CMK (cell line): ENCODE results near the gene CHMP6.

ENCODE experiments used
- DNase-seq: peaks from one replicate; pipeline ENCODE4 v3.0.0-alpha.2; 2010; ENCODE audit warnings: low read depth

CHMP6 gene

DNA sequence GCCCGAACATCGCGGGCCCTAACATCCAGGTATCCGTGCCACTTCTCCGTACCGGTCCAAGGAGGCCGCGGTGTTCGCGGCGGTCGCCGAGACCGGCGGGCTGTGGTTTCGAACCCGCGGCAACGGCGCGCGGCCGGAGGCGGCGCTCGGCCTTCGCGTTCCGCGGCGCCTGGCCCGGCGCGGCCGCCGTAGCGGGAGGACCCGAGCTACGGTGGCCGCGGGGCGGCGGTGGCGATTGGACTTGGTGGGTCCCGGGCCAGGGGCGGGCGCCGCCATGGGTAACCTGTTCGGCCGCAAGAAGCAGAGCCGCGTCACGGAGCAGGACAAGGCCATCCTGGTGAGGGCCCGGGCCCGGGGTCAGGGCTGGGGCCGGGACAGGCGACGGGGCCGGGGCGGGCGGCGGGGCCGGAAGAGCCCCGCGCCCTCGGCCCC is at the start of gene CHMP6:
TSS of gene CHMP6 (plus strand) at position 197 of the 432 bp plus-strand sequence. CDS start at position 275, 78 bp downstream.
- DNase-seq, result peak; percentile 68

DNA sequence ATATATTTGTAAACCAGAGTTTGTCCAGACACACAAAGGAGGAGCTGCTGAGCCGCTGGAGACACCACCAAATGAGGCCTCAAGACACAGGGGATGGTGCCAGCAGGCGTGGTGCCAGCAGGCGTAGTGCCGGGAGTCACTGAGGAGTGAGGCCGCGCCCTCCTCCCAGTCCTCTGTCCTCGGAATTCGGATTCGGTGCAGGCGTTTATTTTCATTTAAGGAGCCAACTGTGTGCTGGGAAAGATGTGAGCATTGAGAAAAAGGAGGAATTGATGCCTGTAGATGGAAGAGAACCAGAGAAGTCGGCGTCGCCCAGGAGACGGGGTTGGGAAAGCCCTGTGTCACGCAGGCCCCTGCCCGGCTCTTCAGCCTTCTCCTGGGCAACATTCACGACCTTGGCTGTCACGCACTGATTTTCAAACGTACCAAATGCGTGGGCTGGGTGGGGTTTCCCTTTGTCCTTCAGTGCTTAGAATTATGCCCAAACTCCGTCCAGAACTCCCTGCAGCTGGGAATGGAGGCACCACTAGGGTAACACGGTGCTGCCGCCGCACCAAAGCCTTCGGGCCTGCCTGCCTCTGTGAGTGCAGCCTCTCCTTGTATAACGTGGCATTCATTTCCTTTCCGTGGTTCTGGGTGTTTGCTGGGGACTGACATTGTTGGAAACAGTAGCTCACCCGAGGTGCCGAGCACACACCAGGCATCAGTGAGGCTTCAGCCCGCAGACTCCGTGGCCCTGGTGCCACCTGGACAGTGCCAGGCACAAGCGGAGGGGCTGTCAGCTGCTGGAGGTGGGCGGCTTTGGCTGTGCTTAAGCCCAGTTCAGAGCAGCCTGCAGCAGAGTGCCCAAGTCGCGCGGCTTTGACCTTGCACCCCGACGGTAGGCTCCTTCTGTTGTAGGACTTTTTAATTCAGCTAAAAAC is 49.0 kb upstream of the CHMP6 start:
- DNase-seq, result no peak

DNA sequence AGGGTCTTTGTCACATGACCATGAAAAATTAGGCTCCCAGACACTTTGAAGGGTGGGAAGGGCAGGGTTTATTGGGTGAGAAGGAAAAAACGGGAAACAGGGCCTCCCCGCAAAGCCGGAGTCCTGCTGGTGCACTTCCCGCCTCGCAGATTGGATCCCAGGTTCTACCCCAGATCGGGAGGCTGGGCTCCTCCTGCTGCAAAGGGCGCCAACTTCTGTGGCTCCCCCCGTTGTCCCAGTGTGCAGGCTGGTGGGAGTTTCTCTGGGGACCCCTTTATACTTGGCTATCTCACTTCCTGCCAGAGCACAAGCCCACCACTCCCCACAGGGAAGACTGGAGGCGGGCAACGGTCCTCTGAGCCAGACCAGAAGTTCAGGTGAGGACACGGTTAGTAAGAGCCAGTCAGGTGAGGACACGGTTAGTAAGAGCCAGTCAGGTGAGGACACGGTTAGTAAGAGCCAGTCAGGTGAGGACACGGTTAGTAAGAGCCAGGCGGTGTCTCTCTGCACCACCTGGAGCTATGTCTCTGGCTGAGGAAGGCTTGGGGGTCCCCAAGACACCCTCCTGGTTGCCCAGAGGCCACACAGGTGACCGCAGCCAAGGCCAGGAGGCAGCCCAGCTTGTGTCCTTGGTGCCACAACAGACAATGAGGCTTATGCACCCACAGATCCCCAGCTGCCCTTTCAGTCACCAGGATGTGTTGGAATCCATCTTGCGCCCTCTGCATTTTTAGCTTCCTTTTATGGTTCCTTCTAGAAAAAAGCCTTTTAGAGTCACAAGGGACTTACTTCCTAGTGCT is 48.1 kb upstream of the CHMP6 start:
- DNase-seq, result no peak

DNA sequence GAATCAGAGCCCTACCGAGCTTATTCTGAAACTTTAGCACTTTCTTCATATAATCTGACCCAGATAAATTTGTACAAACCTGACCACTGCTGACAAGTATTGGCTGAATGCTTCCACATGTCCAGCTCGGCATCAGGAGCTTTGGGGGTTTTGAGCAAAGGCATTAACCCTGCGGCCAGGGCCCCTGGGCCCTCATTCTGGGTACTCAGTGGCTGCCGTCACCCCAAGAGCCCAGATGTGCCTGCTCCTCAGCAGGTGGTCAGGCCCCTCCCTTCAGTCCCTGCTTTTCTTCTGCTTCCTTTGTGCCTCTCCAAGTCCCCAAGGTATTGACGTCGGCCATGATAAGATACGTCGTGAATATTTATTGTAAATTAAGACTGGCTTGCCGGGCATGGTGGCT is 47.3 kb upstream of the CHMP6 start:
- no peak for DNase-seq

DNA sequence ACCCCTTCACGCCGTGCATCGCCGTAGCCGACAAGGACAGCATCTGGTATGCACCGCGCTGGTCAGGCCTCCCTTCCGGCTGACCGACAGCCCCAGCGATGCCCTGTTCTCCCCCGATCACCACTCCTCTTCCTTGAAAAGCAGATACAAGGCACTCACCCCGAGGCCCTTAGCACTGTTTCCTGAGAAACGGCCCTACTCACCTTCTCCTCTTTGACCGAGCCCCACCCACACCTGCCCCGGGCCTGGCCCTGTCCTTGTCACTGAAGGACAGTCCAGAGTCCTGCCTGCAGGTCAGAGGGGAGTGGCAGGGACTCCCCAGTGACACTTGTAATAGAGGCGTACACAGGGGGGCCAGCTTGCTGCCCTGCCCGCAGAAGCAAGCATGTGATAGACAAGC is 45.9 kb upstream of the CHMP6 start:
- no peak for DNase-seq

DNA sequence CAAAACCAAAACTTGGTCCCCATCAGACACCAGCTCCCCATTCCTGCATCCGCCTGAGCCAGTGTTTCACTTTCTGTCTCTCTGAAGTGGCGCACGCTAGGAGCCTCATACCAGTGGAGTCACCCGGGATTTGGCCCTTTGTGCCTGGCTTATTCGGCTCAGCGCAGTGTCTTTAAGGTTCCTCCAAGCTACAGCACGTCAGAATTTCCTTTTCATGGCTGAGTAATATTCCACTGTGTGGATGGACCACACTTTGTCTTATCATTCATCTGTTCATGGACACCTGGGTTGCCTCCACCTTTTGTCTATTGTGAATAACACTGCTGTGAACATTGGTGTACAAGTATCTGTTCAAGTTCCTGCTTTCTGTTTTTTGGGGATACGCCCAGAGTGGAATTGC is 45.2 kb upstream of the CHMP6 start:
- DNase-seq, result no peak

DNA sequence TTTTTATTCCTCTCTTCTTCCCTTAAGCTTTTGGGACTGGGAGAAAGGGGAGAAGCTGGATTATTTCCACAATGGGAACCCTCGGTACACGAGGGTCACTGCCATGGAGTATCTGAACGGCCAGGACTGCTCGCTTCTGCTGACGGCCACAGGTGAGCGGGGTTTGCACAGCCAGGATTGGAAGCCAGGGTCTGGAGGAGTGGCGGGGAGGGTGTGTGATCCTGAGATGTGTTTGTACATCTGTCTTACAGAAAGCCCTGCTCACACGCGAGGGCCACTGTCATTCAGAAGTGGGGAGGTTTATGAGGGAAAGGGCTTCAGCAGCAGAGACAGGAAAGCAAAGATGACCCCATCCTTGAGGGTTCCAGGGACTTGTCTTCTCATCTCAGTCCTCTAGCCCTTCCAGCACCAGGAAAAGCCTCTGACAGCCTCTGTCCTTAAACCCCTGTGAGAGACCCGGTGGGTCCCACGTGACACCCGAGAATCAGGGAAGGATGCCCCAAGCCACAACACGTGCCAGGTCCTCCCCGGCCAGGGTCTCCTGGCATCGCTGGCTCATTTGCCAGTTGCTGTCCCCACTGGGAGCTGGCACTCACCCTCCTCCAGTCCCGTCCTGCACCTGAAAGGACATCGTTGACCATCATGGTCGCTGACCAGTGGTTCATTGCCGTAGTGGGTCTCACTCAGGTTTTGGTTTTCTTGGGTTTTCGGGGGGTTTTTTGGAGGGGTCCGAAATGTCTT is 44.3 kb upstream of the CHMP6 start:
- no peak for DNase-seq

DNA sequence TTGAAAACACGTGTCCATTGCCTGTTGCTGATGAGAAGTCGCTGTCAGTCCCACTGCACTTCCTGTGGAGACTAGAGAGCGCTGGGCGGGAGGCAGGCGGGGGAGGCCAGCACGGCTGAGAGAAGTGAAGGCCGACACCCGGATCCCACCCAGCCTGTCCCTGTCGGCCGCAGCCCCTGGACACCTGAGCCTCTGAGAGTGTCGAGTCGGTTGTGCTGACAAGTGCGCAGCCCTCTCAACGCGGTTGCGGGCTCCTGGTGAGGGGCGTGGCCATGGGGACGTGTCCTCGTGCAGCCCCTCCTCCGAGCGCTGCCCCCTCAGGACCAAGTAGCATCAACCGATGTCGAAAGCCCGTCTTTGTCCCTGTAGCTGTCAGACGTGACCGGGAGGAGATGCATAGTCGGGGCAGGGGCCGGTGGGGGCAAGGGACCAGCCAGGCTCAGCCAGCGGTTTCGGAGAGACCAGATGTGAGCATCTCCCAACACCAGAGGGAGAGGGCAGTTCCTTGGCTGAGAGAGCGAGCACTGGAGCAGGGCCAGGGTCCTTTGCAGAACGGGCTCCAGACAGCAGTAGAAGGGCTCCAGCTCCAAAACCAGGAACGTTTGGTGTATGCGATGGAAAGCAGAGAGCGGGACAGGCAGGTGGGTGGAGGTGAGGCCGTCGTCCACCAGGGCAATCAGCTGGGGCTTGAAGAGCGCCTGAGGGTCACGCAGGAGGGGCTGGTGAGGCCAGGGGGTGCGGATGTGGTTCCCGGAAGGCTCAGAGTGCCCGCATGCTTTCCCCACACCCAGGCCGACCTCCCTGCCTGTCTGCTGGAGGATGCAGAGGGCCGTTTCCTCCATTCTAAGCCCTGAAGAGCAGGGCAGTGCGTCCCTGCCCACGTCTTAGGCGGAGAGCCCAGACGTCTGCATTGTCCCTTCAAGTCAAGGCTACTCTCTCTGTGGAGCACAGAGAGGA is 43.3 kb upstream of the CHMP6 start:
- DNase-seq, result no peak

DNA sequence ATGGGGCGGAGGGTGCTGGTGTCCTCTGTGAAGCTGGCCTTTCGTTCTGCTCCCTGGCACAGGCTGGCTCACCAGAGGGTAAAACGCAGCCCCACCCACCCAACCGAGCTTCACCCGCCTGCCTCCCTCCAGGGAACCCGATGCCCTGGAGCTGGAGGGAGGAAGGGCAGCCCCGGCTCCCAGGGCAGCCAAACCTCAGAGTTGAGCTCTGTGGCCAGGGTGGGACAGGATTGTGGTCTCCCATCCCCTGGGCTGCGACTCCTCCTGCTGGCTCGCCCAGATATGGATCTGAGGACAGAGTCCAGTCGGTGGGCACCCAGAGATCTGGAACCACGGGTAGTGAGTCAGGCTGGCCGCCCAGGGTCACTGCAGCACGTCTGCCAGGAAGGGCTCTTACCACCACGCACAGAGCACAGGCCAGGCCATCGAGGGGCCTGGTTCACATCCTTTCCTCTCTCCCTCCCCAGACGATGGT is 42.6 kb upstream of the CHMP6 start:
- no peak for DNase-seq

DNA sequence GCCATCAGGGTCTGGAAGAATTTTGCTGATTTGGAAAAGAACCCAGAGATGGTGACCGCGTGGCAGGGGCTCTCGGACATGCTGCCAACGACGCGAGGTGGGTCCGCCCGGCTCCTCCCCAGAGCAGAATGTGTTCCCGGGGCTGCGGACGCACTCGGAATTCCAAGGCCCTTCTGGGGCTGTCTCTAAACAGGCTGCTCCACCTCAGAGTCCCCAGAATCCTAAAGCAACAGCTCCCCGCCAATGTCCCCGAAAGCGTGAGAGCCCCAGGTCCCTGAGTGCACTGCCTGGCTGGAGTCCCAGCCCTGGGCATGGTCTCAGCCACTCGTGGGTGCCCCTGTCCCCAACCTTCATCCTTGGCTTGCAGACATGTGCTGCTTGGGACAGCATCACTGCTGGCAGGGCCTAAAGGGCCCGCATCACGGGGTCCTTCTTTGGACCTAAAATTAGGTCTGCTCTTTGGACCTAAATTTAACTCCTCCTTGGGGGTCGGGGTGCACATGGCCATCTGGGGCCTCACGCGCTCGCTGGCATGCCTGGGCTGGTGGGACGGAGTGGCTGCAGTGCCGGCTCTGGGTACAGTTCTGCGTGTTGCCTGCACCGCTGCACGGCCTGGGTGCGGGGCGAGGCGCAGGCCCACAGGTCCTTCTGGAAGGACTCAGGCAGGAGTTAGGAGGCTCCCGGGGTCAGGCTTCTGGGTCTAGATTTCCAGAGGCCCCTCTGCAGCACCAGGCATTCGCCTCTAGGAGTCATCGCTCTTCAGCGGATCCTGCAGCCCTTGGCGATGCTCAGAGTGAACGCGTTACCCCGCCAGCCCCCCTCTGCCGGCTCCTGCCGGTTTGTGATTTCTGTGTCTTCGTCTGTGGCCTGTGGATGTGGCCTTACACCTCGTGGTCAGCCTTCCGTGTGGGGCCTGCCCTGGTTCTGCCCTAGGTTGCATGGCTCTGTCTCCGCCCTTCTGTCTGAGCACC is 41.9 kb upstream of the CHMP6 start:
- DNase-seq, result no peak

DNA sequence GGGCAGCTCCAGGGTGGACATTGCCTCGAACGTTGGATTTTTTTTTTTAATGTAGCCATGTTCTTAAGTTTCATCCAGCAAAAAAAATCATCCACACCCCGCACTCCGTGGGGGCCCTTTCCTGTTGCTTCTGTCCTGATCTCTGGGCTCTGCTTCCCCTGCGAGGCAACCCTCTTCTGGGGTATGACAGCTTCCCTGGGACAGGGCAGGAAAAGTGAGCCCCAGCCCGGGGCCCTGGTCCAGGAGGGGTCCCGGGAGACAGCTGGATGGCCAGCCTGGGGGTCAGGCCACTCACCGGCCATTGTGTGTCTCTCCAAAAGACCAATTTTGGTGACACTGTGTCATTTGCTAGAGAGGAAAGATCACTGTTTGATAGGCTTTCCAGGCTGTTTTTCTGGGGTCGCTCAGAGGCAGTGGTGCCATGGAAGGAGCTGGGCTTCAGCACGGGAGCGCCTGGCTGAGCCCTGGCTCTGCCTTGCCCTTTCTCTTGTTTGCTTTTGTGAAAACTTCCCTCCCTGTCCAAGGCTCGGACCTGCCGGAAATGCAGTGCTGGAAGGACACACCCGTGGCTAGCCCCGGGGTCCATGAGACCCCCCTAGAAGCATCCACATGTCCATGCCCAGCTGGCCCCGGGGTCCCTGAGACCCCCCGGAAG is 41.0 kb upstream of the CHMP6 start:
- DNase-seq, result no peak

DNA sequence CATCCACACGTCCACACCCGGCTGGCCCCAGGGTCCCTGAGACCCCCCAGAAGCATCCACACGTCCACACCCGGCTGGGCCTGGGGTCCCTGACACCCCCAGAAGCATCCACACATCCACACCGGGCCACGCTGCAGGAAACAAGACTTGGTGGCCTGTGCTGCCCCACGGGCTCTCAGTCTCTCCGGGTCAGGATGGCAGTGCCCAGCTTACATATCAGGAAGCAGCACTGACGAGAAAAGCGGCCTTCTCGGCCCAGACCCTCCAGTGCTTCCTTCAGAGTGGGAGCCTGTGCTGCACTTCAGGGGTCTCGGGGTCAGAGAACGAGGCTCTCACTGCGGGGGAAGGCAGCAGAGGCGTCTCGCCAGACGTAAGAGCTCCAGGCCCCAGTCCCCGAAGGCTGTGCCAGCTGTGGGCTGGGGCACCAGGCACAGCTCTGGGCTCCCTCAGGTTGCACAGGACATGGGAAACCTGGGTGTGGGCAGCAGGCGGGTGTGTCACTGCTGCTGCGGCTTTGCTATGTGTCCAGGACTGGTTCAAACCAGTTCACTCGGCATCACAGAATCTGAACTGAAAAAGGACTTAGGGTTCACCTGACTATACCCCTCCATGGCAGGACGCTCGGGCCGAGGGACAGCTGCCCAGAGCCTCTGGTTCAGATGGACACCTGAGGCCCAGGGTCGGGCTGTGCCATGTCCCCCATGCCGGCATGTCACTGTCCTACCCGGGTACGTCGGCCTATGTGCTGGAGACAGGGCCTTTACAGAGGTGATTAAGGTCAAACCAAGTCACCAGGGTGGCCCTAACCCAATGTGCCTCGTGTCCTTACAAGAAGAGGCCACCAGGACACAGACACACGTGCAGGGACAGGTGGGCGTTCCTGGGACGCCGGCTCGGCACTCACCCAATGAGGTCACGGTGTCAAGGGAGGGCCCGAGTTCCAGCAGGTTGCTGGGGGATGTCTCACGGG is 40.2 kb upstream of the CHMP6 start:
- no peak for DNase-seq

DNA sequence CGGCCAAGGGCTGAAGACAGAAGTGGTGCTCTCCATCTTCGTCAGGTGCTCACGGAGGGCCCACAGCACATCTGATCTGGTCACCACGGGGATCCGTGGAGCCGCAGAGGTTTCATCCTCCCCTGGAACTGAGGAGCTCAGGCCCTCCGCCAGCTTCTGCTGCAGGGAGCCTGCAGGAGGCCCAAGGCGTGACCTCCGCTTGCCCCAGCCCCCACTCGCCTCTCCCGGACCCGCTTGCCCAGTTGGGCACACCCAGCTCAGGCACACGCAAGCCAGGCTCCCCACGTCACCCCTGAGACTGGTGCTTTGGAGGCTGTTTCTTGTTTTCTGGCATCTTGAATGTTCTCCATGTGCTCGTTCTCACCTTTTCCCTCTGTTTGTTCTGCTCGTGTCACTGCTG is 39.4 kb upstream of the CHMP6 start:
- DNase-seq, result no peak

DNA sequence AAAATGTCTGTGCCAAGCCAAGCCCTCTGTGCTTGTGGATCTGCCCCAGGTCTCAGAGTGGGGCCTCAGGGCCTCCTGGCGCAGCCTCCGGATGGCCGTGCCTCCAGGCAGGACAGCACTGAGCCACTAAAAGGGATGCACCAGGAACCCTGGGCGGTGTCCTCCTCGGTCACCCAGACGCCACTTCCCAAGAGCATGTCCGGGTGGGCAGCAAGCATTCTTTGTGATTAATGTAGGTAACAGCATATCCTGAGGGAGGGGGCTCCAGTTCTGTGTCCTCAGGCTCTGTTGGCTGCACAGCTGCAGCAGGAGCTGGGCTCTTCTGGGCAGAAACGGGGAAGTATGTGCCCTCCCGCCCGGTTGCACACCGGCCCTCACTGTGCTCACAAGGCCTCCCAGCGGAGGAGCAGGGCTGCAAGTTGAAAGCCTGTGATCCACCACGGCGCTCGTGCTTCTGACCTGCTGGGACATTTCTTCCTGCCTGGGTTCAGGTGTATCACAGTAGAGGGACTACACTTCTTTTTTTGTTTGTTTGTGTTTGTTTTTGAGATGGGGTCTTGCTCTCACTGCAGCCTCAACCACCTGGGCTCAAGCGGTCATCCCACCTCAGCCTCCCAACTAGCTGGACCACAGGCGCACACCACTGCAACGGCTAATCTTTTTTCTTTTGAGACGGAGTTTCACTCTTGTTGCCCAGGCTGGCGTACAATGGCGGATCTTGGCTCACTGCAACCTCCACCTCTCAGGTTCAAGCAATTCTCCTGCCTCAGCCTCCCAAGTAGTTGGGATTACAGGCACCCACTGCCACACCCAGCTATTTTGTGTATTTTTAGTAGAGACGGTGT is 37.9 kb upstream of the CHMP6 start:
- DNase-seq, result no peak

DNA sequence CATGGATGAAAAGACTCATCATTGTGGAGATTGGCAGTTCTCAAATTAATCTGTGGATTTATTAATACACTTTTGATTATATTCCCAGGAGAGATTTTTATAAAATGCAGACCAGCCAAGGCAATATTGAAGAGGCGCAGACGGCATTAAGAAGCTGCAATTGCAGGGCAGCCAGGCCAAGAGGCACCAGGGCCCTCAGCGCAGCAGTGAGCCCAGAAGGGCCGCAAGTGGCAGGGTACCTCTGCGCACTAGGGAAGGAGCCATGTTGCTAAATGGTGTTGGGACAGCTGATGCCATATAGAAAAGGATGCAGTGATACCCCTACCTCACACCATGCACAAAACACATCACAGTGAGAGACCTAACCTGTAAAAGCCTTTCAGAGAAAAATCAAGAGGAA is 36.6 kb upstream of the CHMP6 start:
- no peak for DNase-seq

DNA sequence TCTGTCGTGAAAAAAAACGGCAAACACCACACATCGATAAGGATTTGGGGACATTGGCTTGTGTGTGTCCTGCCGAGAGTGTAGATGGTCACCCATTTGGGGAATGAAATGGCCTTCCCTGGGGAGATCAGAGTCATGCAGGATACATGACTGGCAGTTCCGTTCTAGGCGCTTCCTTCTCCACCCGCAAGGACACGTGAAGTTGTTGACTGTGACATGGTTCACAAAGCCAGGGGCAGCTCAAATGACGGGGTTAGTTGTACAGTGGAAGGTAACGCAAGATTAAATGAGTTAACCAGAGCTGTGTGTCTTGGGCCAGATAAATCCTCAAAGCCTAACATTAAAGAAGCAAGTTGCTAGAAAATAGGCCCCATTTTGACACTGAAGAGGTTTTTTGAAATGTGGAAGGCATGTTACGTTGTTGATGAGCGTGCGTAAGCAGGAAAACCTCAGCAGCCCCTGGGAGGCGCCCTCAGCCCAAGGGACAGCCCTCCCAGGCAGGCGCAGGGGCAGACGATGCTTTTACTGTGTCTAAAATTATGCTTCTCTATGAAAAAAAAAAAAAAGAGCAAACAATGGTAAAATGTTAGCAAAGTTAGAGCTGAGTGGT is 35.9 kb upstream of the CHMP6 start:
- DNase-seq, result no peak
